HepG2 (cell line): ENCODE measurements around the gene MAN1A1. TPM values are rescaled to one million over a fixed set of nuclear protein-coding genes. Genes with fewer than 3 reads are reported as not detected.

ENCODE experiments used
- ATAC-seq: fragments of 200-7000 bp; cut with Tn5 transposase; 3 replicates; pipeline ENCODE4 v1.9.1; 2020; ENCODE audit warnings: mild to moderate bottlenecking, moderate library complexity
- BruUV-seq: library from RNA; stranded (reverse); fragments of 400-500 nt; replicated peaks from 2 replicates; lab custom pipeline; 2021; lab: Mats Ljungman, UMichigan
- CTCF ChIA-PET: fragments of 300-600 bp; formaldehyde crosslinking; extraction: SDS; loops from one replicate; lab custom pipeline; 2021; ENCODE audit warnings: low total read pairs, inconsistent platforms, low intra/inter-chr PET ratio; lab: Yijun Ruan, JAX
- POLR2A ChIA-PET: fragments of 350-600 bp; sonication (Branson Sonifier 250); formaldehyde crosslinking; loops from one replicate; lab custom pipeline; 2020; ENCODE audit warnings: antibody characterized with exemption, inconsistent platforms; lab: Yijun Ruan, JAX
- DNase-seq: peaks from one replicate; pipeline ENCODE4 v3.0.0-alpha.2; 2015; ENCODE audit warnings: low spot score
- FAIRE-seq: peaks from 3 replicates; lab custom pipeline; 2011; peaks lifted over from hg19 to GRCh38; lab: Jason Lieb, UNC
- H2AFZ ChIP-seq: one replicate; pipeline ENCODE4 v1.6.1; 2011; ENCODE audit warnings: low read length, inconsistent platforms
- H3K27ac ChIP-seq: fragments of 300-600 bp; 3 replicates; pipeline ENCODE4 v1.8.0; 2011; ENCODE audit warnings: mixed run types, mild to moderate bottlenecking, mixed read lengths, low read length, inconsistent platforms; ENCODE audit not compliant: insufficient read depth; ENCODE audit errors: extremely low read length
- H3K27me3 ChIP-seq, 2 experiments: fragments of 200-600 bp in 1 of 2; 2 replicates in 1 of 2; 3 replicates in 1 of 2; pipeline versions ENCODE4 v1.6.0 to v1.8.0; 2011; ENCODE audit warnings: low read length in 2 of 2, mild to moderate bottlenecking in 2 of 2, moderate library complexity in 2 of 2, inconsistent platforms in 1 of 2; ENCODE audit not compliant: insufficient read depth in 2 of 2, control insufficient read depth in 1 of 2
- H3K36me3 ChIP-seq, 2 experiments: fragments of 200-600 bp in 1 of 2; replicated peaks in 1 of 2; 2 replicates in 1 of 2; 3 replicates in 1 of 2; pipeline versions ENCODE4 v1.5.1 to v1.8.0; 2011; ENCODE audit warnings: low read length in 2 of 2, inconsistent platforms in 1 of 2; ENCODE audit not compliant: insufficient read depth in 2 of 2, control insufficient read depth in 1 of 2
- H3K4me1 ChIP-seq: 2 replicates; pipeline ENCODE4 v1.5.1; 2012; ENCODE audit warnings: low read length, inconsistent platforms; ENCODE audit not compliant: insufficient read depth
- H3K4me2 ChIP-seq: 2 replicates; pipeline ENCODE4 v1.6.0; 2011; ENCODE audit warnings: low read depth, low read length, inconsistent platforms
- H3K4me3 ChIP-seq, 3 experiments: fragments of 200-600 bp in 1 of 3; sonication (generic), shearing (Covaris generic) in 1 of 3; replicated peaks in 1 of 3; 2 replicates each; pipeline ENCODE4 v1.5.1; 2011 to 2016; ENCODE audit warnings: low read length in 3 of 3, inconsistent platforms in 2 of 3, low read depth in 2 of 3, mild to moderate bottlenecking in 2 of 3, control low read depth in 1 of 3, mixed read lengths in 1 of 3; ENCODE audit not compliant: insufficient read depth in 1 of 3
- H3K79me2 ChIP-seq: one replicate; pipeline ENCODE4 v1.6.1; 2011; ENCODE audit warnings: low read length, inconsistent platforms; ENCODE audit not compliant: insufficient read depth
- H3K9ac ChIP-seq: 2 replicates; pipeline ENCODE4 v1.6.0; 2011; ENCODE audit warnings: mild to moderate bottlenecking, low read depth, low read length, inconsistent platforms; ENCODE audit not compliant: insufficient read depth
- H3K9me3 ChIP-seq: 2 replicates; pipeline ENCODE4 v1.5.1; 2012; ENCODE audit warnings: mild to moderate bottlenecking, low read length
- H4K20me1 ChIP-seq: 2 replicates; pipeline ENCODE4 v1.6.0; 2011; ENCODE audit warnings: inconsistent platforms, mild to moderate bottlenecking, low read length, moderate library complexity; ENCODE audit not compliant: insufficient read depth
- CHD4 ChIP-seq: fragments of 200-600 bp; sonication (generic); IDR thresholded peaks from 2 replicates; pipeline ENCODE4 v1.7.0; 2017; ENCODE audit warnings: mild to moderate bottlenecking, low read length, borderline replicate concordance
- FOSL1 ChIP-seq: sonication (generic); formaldehyde crosslinking; IDR thresholded peaks from 2 replicates; pipeline ENCODE4 v1.9.0; 2021; ENCODE audit warnings: missing genetic modification reagents, borderline replicate concordance
- HNRNPK ChIP-seq: fragments of 200-400 bp; formaldehyde crosslinking; IDR thresholded peaks from 2 replicates; pipeline ENCODE4 v1.6.1; 2018; ENCODE audit warnings: low read length, low read depth, moderate library complexity, mild to moderate bottlenecking; ENCODE audit not compliant: poor library complexity, severe bottlenecking
- RFXAP ChIP-seq: sonication (generic); formaldehyde crosslinking; IDR thresholded peaks from 2 replicates; pipeline ENCODE4 v1.4.0; 2020; ENCODE audit warnings: missing genetic modification reagents, borderline replicate concordance
- RXRA ChIP-seq: sonication (generic); formaldehyde crosslinking; IDR thresholded peaks from 2 replicates; pipeline ENCODE4 v1.5.1; 2020; ENCODE audit warnings: missing genetic modification reagents
- SOX13 ChIP-seq, 3 experiments: fragments of 450-650 bp in 1 of 3; sonication (generic) in 1 of 3; formaldehyde crosslinking in 1 of 3; IDR thresholded peaks in 2 of 3; conservative IDR thresholded peaks in 1 of 3; 2 replicates each; pipeline versions ENCODE4 v1.5.0 to v1.6.1; 2016 to 2020; ENCODE audit warnings: antibody characterized with exemption in 1 of 3, mild to moderate bottlenecking in 1 of 3, missing compliant biosample characterization in 1 of 3, missing genetic modification reagents in 1 of 3, moderate library complexity in 1 of 3
- TGIF2 ChIP-seq: IDR thresholded peaks from 2 replicates; pipeline ENCODE4 v1.6.1; 2016; ENCODE audit warnings: control low read depth, missing compliant biosample characterization
- U2AF1 ChIP-seq: fragments of 200-400 bp; formaldehyde crosslinking; optimal IDR thresholded peaks from 2 replicates; pipeline ENCODE3; 2017; ENCODE audit warnings: mild to moderate bottlenecking, low read depth, low read length
- ZNF234 ChIP-seq: sonication (generic); formaldehyde crosslinking; conservative IDR thresholded peaks from 2 replicates; pipeline ENCODE4 v1.5.1; 2020; ENCODE audit warnings: mild to moderate bottlenecking, missing genetic modification reagents
- ZNF263 ChIP-seq: sonication (generic); formaldehyde crosslinking; IDR thresholded peaks from 2 replicates; pipeline ENCODE4 v1.4.0; 2020; ENCODE audit warnings: missing genetic modification reagents
- ZNF83 ChIP-seq: sonication (generic); formaldehyde crosslinking; IDR thresholded peaks from 2 replicates; pipeline ENCODE4 v1.4.0; 2020; ENCODE audit warnings: missing genetic modification reagents, mild to moderate bottlenecking, borderline replicate concordance
- WGBS: methylation state at CpG from one replicate; pipeline ENCODE4 v1.1.6; 2017; ENCODE audit warnings: low lambda C conversion rate; 5-methylcytosine and 5-hydroxymethylcytosine counted together
- in situ Hi-C: cut with HindIII; loops from 2 replicates; pipeline ENCODE4 v1.10.0; 2017; ENCODE audit warnings: low pct_unique_long_range_greater_than_20kb; ENCODE audit not compliant: extremely low pct_ligation_motif_present
- intact Hi-C: fragments of 100-400 bp; cut with micrococcal nuclease; formaldehyde crosslinking; loops from one replicate; pipeline ENCODE4 v1.10.0; 2022; ENCODE audit not compliant: unreplicated experiment
- polyA plus RNA-seq, 8 experiments: library from polyadenylated mRNA; depleted of rRNA in 3 of 8; stranded (reverse) in 7 of 8; unstranded in 1 of 8; fragments of >200 nt; fragmentation: Illumina TruSeq in 4 of 8; extraction: Trizol in 4 of 8; gene quantifications; 2 replicates each; pipeline versions ENCODE4 v1.2.1 to v1.2.3, GENCODE V29; 2011 to 2016; ENCODE audit warnings: low read depth in 4 of 8, missing spikeins in 1 of 8, mixed read lengths in 1 of 8; ENCODE audit not compliant: insufficient read depth in 1 of 8
- total RNA-seq, 5 experiments: library from RNA; depleted of rRNA; stranded (reverse); fragments of >200 nt; fragmentation: Illumina TruSeq; extraction: Trizol; gene quantifications; 2 replicates each; pipeline ENCODE4 v1.2.3, GENCODE V29; 2016; ENCODE audit warnings: low read depth in 1 of 5
- TF ChIP-seq, protein P1 (sequence below): sonication (generic); formaldehyde crosslinking; IDR thresholded peaks from 2 replicates; pipeline ENCODE4 v1.8.0; 2022; ENCODE audit warnings: mild to moderate bottlenecking, missing genetic modification reagents, moderate library complexity
- TF ChIP-seq, protein P2 (sequence below): sonication (generic); formaldehyde crosslinking; IDR thresholded peaks from 2 replicates; pipeline ENCODE4 v1.4.0; 2020; ENCODE audit warnings: missing genetic modification reagents
- TF ChIP-seq, protein P3 (sequence below): sonication (generic); formaldehyde crosslinking; IDR thresholded peaks from 2 replicates; pipeline ENCODE4 v1.5.0; 2020; ENCODE audit warnings: mild to moderate bottlenecking, missing genetic modification reagents
- TF ChIP-seq, protein P4 (sequence below): sonication (generic); formaldehyde crosslinking; IDR thresholded peaks from 2 replicates; pipeline ENCODE4 v1.4.0; 2020; ENCODE audit warnings: mild to moderate bottlenecking, low read depth, missing genetic modification reagents

The MAN1A1 gene
- total and polyA plus RNA-seq, 2 of the 13 experiments (the other 11 are each of a cell fraction or from before 2014, with no cell fraction given): 156 to 236 TPM

DNA sequence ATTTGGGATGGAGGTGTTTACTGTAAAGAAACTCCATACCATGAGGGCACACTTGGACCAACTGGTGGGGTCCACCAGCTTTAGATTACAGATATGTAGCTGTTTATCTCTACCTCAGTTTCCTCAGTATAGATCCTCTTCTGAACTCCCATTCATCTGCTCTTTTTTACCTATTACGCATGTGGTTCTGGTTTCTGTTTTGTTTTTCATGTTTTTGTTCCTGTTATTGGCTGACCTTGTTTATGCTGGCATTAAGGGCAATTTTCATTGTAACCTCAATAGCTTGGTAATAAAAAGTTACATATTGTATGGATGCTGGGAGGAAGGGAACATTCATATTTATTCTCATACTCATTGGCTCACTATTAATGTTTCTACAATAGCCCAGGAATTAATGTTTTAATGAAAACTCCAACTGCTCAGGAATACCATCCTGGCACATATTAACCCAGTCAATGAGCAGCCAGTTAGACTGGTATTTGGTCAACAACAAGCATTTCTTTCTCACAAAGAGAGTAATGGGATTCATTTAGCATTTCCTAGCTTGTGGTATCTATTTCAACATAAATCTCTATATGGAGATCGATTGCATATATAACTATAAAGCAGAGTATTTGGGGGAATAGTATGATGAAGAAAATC lies 187.3 kb downstream of the MAN1A1 start:
- intact Hi-C loops (no loop called here), in situ Hi-C loops (no loop called here)
- peaks cover 30% of the 10 kb centered on the region for H3K4me1 ChIP-seq
- H3K79me2 ChIP-seq: no peaks in the 10 kb centered on the region
- no peak for DNase-seq
- no TSS peak for BruUV-seq
- no peak overlapping the region for H3K4me3 ChIP-seq
- H3K27ac ChIP-seq: no peak overlapping the region
- no peaks in the 10 kb centered on the region for H3K27me3 ChIP-seq
- 69% methylated on average over 2 of the region's 2 CpGs for WGBS
- H3K36me3 ChIP-seq: no peaks in the 10 kb centered on the region
- H4K20me1 ChIP-seq: no peaks in the 10 kb centered on the region
- no peak overlapping the region for H3K4me2 ChIP-seq
- H3K9ac ChIP-seq: no peak overlapping the region
- H2AFZ ChIP-seq: no peak overlapping the region
- ChIA-PET CTCF (no interaction called here), POLR2A (no interaction called here)
- no peaks in the 10 kb centered on the region for H3K9me3 ChIP-seq
- no peak for FAIRE-seq
- no peak for ATAC-seq
- TF ChIP-seq TGIF2: no peak
- TF ChIP-seq, protein P1, sequence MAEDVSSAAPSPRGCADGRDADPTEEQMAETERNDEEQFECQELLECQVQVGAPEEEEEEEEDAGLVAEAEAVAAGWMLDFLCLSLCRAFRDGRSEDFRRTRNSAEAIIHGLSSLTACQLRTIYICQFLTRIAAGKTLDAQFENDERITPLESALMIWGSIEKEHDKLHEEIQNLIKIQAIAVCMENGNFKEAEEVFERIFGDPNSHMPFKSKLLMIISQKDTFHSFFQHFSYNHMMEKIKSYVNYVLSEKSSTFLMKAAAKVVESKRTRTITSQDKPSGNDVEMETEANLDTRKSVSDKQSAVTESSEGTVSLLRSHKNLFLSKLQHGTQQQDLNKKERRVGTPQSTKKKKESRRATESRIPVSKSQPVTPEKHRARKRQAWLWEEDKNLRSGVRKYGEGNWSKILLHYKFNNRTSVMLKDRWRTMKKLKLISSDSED: no peak
- TF ChIP-seq, protein P2, sequence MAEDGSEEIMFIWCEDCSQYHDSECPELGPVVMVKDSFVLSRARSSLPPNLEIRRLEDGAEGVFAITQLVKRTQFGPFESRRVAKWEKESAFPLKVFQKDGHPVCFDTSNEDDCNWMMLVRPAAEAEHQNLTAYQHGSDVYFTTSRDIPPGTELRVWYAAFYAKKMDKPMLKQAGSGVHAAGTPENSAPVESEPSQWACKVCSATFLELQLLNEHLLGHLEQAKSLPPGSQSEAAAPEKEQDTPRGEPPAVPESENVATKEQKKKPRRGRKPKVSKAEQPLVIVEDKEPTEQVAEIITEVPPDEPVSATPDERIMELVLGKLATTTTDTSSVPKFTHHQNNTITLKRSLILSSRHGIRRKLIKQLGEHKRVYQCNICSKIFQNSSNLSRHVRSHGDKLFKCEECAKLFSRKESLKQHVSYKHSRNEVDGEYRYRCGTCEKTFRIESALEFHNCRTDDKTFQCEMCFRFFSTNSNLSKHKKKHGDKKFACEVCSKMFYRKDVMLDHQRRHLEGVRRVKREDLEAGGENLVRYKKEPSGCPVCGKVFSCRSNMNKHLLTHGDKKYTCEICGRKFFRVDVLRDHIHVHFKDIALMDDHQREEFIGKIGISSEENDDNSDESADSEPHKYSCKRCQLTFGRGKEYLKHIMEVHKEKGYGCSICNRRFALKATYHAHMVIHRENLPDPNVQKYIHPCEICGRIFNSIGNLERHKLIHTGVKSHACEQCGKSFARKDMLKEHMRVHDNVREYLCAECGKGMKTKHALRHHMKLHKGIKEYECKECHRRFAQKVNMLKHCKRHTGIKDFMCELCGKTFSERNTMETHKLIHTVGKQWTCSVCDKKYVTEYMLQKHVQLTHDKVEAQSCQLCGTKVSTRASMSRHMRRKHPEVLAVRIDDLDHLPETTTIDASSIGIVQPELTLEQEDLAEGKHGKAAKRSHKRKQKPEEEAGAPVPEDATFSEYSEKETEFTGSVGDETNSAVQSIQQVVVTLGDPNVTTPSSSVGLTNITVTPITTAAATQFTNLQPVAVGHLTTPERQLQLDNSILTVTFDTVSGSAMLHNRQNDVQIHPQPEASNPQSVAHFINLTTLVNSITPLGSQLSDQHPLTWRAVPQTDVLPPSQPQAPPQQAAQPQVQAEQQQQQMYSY (CRISPR knock-in tag): no peak
- no peak for TF ChIP-seq CHD4
- no peak for TF ChIP-seq ZNF234 (CRISPR knock-in tag)
- TF ChIP-seq SOX13 (IDR thresholded peaks at IDR 0.05): no peak
- TF ChIP-seq SOX13 (CRISPR knock-in tag; conservative IDR thresholded peaks at IDR 0.05 in 1 of 2, IDR thresholded peaks at IDR 0.05 in 1 of 2): no peak
- TF ChIP-seq RFXAP (CRISPR knock-in tag): no peak
- TF ChIP-seq, protein P3, sequence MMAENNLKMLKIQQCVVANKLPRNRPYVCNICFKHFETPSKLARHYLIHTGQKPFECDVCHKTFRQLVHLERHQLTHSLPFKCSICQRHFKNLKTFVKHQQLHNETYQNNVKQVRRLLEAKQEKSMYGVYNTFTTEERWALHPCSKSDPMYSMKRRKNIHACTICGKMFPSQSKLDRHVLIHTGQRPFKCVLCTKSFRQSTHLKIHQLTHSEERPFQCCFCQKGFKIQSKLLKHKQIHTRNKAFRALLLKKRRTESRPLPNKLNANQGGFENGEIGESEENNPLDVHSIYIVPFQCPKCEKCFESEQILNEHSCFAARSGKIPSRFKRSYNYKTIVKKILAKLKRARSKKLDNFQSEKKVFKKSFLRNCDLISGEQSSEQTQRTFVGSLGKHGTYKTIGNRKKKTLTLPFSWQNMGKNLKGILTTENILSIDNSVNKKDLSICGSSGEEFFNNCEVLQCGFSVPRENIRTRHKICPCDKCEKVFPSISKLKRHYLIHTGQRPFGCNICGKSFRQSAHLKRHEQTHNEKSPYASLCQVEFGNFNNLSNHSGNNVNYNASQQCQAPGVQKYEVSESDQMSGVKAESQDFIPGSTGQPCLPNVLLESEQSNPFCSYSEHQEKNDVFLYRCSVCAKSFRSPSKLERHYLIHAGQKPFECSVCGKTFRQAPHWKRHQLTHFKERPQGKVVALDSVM: no peak
- TF ChIP-seq, protein P4, sequence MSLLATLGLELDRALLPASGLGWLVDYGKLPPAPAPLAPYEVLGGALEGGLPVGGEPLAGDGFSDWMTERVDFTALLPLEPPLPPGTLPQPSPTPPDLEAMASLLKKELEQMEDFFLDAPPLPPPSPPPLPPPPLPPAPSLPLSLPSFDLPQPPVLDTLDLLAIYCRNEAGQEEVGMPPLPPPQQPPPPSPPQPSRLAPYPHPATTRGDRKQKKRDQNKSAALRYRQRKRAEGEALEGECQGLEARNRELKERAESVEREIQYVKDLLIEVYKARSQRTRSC: no peak
- no peak for TF ChIP-seq HNRNPK
- TF ChIP-seq RXRA: no peak
- TF ChIP-seq FOSL1 (CRISPR knock-in tag): no peak
- no peak for TF ChIP-seq ZNF263
- TF ChIP-seq ZNF83 (CRISPR knock-in tag): no peak
- TF ChIP-seq U2AF1: no peak
